Stomach (tissue), 4 donors: ENCODE data around the gene KRTAP4-3.

Source experiments
- EP300 ChIP-seq: sonication (generic); formaldehyde crosslinking; IDR thresholded peaks from one replicate; pipeline ENCODE4 v1.6.1; 2017; ENCODE audit warnings: antibody characterized with exemption
- POLR2A ChIP-seq, 4 donors: fragments of 450-650 bp; IDR thresholded peaks; one replicate each; pipeline ENCODE4 v1.6.1; 2016; ENCODE audit warnings: antibody characterized with exemption in 4 of 4, control low read depth in 2 of 4, mild to moderate bottlenecking in 1 of 4, moderate library complexity in 1 of 4
- TF ChIP-seq, protein P1 (sequence below), 7 experiments: fragments of 450-650 bp in 4 of 7; fragments of 200-600 bp in 3 of 7; sonication (generic) in 3 of 7; IDR thresholded peaks; one replicate each; pipeline ENCODE4 v1.5.1; 2016 to 2019; ENCODE audit warnings: antibody characterized with exemption in 7 of 7, control low read depth in 2 of 7, mild to moderate bottlenecking in 1 of 7

GRCh38 chr17:41145261-41145660 lies 22.8 kb downstream of the KRTAP4-3 start:
- TF ChIP-seq, protein P1, sequence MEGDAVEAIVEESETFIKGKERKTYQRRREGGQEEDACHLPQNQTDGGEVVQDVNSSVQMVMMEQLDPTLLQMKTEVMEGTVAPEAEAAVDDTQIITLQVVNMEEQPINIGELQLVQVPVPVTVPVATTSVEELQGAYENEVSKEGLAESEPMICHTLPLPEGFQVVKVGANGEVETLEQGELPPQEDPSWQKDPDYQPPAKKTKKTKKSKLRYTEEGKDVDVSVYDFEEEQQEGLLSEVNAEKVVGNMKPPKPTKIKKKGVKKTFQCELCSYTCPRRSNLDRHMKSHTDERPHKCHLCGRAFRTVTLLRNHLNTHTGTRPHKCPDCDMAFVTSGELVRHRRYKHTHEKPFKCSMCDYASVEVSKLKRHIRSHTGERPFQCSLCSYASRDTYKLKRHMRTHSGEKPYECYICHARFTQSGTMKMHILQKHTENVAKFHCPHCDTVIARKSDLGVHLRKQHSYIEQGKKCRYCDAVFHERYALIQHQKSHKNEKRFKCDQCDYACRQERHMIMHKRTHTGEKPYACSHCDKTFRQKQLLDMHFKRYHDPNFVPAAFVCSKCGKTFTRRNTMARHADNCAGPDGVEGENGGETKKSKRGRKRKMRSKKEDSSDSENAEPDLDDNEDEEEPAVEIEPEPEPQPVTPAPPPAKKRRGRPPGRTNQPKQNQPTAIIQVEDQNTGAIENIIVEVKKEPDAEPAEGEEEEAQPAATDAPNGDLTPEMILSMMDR (IDR thresholded peaks at IDR 0.05): no peak
- TF ChIP-seq EP300 (no peak), POLR2A (IDR thresholded peaks at IDR 0.05) (no peak)
